Measurements from ENCODE around the gene TRIB2.

The TRIB2 gene

DNA sequence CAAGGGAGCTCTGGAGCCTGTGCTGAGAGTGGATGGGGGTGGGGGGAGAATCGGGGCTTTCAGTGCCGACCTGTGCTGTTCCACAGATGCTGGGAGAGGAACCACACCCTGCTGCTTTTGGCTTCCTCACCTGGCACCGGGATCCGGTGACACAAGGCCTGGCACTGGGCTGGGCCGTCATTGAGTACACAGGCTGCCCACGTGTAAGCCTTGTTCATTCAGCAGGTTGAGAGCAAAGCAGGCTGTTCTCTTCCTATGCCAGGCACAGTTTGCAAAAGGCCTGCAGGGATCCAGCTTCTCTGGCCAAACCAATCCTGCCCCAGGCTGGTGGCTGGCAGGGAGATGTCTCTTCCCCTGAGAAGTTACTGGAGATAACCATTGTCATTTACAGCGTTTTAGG lies 17.1 kb downstream of the TRIB2 start:
- TF ChIP-seq, protein P1, sequence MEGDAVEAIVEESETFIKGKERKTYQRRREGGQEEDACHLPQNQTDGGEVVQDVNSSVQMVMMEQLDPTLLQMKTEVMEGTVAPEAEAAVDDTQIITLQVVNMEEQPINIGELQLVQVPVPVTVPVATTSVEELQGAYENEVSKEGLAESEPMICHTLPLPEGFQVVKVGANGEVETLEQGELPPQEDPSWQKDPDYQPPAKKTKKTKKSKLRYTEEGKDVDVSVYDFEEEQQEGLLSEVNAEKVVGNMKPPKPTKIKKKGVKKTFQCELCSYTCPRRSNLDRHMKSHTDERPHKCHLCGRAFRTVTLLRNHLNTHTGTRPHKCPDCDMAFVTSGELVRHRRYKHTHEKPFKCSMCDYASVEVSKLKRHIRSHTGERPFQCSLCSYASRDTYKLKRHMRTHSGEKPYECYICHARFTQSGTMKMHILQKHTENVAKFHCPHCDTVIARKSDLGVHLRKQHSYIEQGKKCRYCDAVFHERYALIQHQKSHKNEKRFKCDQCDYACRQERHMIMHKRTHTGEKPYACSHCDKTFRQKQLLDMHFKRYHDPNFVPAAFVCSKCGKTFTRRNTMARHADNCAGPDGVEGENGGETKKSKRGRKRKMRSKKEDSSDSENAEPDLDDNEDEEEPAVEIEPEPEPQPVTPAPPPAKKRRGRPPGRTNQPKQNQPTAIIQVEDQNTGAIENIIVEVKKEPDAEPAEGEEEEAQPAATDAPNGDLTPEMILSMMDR (IDR thresholded peaks at IDR 0.05; ENCODE audit: insufficient read depth, missing control alignments) = no peak
- no peak for FAIRE-seq
- no peak for DNase-seq (ENCODE audit: insufficient read length, low spot score)

DNA sequence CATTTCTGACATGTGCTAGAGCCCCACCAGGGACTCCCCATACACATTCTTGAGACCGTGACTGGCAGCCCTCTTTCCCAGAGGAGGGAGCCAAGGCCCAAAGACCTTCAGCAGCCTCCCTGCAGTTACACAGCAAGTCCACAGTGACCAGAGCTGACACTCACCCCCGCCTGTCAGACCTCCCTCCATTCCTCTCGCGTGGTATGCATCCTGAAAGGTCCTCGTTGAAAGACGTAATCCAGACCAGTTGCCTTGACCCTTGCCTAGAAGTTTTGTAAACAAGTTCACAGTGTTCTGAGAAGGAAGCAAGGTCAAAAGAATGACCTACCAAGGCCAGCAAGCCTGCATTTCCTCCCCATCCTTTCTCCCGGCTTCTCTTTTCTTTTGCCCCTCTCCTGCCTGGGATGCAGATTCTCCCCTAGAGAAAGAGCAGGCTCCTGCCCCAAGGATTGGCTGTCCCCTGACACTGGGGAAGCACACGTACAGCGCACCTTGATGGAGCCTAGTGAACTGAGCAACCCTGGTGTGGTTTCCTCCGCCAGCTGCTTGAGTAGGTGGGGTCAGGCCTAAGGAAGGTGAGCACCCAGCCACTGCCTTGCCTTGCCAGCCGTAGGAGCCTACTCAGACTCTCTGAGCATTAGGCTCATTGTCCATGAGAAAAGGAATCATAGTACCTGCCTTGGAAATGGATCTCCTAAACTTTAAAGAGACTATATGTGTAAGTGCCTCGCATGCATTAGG lies 18.3 kb downstream of the TRIB2 start:
- no peak for FAIRE-seq
- no peak for DNase-seq (ENCODE audit: insufficient read length, low spot score)

DNA sequence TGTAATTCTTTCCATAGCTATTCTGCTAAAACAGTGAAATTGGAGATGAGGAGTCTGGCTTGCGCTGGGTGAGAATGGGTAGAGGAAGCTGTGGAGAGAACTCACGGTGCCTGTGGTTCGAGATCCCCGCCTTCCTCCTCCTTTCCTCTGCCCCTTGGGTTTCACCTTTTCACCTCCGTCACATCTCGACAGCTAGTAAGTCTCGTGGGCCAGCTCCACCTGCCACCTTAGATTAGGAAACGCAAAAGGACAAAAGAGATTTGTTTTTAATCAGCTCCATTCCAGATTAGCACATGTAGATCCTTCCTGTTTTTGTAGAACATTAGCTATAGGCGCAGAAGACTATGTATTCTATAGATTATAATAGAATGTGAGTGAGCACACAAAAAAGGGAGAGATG lies 20.6 kb downstream of the TRIB2 start:
- no peak for DNase-seq (ENCODE audit: insufficient read length, low spot score)
- TF ChIP-seq, protein P1 (IDR thresholded peaks at IDR 0.05; ENCODE audit: insufficient read depth, missing control alignments) = no peak
- no peak for FAIRE-seq

More for the DNA sequence above, 18.3 kb downstream of the TRIB2 start:
- TF ChIP-seq, protein P1 (IDR thresholded peaks at IDR 0.05; ENCODE audit: insufficient read depth, missing control alignments) = no peak

DNA sequence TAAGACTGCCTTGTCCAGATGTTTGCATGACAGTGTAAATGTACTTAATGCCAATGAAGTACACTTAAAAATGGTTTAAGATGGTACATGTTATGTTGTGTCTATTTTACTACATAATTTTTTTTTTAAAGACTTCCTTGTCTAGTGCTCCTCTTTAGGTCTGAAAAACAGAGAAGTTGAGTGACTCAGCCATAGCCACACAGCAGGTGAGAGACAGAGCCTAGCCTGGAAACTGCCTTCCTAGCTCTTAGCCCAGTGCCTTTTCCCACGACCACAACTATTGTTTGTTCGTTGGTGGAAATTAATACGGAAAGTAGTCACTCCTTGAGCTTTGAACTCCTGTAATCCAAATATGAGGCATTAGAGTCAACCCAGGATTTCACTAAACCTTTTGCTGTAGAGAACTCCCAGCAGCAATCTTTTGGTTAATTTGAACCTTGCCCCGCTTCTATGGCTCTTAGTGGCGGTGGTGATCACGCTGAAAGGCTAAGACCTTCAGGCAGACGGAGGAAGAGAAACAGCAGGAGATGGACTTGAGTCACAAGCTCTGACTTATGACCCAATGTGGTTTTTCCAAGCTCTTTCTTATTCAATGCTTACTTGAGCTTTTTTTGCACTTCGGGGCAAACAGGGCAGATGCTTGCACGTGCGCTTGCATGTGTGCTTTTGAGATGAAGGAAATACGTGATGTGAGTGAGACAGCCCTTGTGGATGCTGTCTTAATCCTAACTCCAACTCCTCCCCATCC lies 21.2 kb downstream of the TRIB2 start:
- TF ChIP-seq, protein P1 (IDR thresholded peaks at IDR 0.05; ENCODE audit: insufficient read depth, missing control alignments) = no peak
- FAIRE-seq = no peak
- DNase-seq (ENCODE audit: insufficient read length, low spot score) = no peak

DNA sequence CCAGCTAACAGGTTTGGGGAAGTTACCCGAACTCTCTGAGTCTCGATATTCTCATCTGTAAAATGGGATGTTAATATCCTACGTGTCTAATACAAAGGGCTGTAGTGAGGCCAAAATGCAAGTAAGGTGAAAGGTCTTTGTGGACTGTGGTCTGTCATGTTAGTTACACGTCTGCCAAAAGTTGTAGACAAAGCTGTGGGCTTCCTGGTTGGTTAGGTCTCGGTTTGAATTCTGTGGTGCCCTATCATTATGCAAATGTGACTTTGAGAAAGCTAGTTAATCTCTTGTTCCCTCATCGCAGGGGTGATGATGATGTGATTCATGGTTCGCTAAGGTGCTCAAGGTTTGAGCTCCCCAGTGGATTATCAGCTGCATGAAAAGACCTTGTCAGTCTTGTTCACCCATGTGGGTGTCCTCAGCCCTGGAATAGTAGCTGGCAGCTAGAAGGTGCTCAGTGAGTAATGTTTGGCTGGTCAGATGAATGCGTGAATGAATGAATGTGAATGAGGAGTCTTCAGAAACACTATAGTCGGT lies 23.1 kb downstream of the TRIB2 start:
- DNase-seq (ENCODE audit: insufficient read length, low spot score) (no peak), FAIRE-seq (no peak)
- TF ChIP-seq, protein P1 (IDR thresholded peaks at IDR 0.05; ENCODE audit: insufficient read depth, missing control alignments) = no peak

DNA sequence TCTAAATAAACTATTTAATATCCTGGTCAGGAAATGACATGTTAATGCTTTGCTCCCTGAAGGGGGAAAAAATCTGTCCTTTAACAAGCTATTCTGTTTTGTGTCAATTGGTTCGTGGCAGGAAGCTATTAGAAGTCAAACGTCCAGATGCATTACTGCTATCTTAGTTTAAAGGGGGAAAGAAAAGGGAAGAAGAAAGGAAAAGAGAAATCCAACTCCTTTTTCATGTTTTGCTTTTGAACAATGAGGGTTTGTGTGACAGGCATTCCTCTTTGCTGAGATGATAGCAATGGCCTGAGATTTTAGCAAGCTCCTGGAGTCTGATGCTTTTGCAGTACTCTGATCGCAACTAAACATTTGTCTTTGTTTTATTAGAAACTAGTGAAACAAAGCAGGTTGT lies 24.6 kb downstream of the TRIB2 start:
- DNase-seq (ENCODE audit: insufficient read length, low spot score) (no peak), FAIRE-seq (no peak)
- TF ChIP-seq, protein P1 (IDR thresholded peaks at IDR 0.05; ENCODE audit: insufficient read depth, missing control alignments) = no peak
